ENCODE data around the gene LYRM4.

Gene LYRM4

DNA sequence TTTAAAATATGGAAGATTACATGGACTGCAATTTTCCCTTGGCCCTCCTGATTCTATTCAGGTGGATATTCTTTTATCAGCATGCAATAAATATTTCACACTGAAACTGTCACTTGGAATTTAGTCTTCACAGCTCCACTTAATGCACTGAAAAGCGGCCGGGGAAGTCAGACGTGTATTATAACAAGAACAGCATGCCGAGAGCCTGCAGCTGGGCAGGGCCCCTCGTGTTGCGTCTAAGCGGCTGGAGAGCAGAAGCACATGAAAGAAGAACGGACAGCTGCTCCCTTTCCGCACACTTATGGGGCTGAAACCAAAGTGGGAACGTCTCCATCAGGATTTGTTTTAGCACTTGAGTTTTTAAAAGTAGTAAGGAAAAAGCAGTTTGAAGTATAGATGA lies 57.2 kb downstream of the LYRM4 start:
- DNase-seq, result no peak

GRCh38 chr6:5202941-5203340 lies 57.8 kb downstream of the LYRM4 start:
- DNase-seq, result no peak

DNA sequence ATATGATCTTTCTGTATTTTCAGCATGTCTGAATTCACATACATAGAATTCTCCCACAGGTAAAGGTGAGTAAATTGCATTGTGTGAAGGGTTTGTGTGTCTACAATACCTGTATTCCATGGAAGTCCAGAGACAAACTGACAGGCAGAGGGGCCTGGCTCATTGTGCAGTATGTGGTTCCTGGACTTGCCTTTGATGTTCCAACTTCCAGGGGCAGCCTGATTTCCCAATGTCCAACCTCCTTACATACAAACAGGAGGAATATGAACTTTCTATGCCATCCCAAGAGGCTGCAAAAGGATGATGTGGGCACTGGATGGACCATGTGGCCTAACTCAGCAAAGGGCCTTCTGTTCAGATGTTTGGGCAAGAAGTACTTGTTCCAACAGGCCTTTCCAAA lies 58.5 kb downstream of the LYRM4 start:
- no peak for DNase-seq

DNA sequence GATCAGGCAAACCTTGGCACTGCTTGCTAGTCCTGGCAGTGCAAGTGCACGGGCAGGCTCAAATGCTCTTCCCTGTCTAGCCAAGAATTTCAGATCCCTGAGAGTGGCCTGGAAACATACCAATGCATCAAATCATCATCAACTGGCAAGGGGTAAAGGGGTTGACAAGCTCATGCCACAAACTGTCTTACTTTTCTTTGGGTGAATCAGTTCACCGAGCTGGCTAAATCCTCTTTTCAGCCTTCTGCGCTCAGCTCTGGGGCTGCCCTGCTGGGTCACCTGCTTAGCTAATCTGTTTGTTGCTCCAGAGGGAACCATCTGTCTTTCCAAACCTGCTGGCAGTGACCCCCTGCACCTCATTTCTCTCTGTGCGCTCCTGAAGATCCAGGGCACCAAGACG lies 59.5 kb downstream of the LYRM4 start:
- DNase-seq, result no peak

- DNase-seq, result no peak
Observed at GRCh38 chr6:5199702-5200101, 61.0 kb downstream of the LYRM4 start.

- DNase-seq, result no peak
Observed at GRCh38 chr6:5199283-5199682, 61.5 kb downstream of the LYRM4 start.

DNA sequence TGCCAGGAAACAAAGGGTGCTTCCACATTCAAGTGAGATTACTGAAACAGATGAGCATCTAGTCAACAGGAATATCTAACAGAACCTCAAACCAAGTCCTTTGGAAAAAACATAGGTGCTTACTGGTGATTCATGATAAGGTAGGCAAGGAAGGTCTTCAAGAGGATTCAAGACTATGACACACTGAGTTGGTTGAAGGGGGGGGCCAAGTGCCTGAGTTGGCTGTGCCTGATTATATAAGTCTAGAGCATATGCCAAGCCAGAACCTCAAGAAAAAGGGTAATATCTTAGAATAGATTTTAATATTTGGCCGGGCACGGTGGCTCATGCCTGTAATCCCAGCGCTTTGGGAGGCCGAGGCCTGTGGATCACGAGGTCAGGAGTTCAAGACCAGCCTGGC lies 63.7 kb downstream of the LYRM4 start:
- DNase-seq, result no peak

GRCh38 chr6:5192135-5192794 lies 68.5 kb downstream of the LYRM4 start:
- no peak for DNase-seq

GRCh38 chr6:5191722-5192121 lies 69.0 kb downstream of the LYRM4 start:
- no peak for DNase-seq

DNA sequence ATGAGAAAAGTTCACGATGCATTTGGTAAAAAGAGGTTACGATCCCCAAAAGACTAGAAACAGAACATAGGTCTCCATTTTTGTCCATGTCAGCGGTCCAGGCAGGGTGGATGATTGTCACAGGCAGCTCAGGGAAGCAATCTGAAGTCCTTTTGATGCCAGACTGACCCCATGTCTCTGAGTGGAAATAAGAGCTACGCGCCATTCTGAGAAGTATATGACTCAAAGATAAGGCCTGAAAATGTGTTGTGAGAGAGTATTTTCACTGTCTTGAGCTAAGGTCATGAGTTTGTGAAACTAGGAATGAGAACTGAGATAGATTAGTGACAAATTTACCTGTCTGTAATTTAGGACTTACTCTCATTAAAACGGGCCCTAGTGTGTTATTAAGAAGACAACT lies 69.5 kb downstream of the LYRM4 start:
- no peak for DNase-seq

DNA sequence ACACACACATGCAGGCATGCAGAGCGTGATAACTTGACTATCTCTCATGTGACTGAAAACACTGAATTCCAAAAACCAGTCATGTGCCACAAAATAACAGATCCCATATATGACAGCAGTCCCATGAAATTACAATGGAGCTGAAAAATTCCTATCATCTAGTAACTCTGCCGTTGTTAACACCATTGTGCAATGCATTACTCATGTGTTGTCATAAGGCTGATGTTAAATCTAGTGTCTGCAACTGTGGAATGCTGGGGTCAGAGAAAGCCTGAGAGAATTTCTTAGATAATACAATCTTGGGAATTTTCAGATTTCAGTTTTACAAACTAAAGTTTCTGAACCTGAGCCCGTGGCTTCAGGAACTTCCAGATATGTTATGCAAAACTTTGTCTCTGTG lies 70.2 kb downstream of the LYRM4 start:
- no peak for DNase-seq

DNA sequence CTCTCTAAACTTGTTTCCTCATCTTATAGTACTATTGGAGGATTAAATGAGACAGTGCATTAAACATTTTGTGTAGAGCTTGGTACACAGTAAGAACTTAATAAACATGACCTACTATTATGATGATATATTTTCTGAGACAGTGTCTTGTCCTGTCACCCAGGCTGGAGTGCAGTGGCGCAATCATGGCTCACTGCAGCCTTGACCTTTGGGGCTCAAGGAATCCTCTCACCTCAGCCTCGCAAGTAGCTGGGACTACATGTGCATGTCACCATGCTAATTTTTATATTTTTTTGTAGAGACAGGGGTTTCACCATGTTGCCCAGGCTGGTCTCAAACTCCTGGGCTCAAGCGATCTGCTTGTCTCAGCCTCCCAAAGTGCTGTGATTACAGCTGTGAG lies 72.1 kb downstream of the LYRM4 start:
- DNase-seq, result no peak

- no peak for DNase-seq
Observed at GRCh38 chr6:5184878-5185277, 75.9 kb downstream of the LYRM4 start.

DNA sequence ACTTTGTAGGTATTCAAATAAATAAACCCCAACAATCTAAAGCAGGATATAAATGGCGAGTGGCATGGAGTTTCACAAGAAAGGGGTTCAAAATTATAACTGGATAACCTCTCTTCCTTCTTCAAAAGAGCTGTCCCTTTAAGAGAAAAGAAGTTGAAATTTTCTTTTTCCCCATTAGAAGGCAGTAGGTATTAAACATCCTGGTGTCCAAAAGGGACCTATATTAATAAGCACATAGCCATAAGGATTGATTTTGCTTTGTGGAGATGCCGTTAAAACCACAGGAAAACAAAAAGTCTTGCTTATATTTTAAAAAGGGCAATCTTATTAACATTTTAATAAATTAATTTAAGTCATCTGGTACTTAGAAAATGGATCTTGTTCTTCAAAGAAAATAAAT lies 76.5 kb downstream of the LYRM4 start:
- peak in 1 of 2 experiments; percentile 29 for DNase-seq

GRCh38 chr6:5181510-5182317 lies 79.0 kb downstream of the LYRM4 start:
- peak; percentile 80 to 93 for DNase-seq

DNA sequence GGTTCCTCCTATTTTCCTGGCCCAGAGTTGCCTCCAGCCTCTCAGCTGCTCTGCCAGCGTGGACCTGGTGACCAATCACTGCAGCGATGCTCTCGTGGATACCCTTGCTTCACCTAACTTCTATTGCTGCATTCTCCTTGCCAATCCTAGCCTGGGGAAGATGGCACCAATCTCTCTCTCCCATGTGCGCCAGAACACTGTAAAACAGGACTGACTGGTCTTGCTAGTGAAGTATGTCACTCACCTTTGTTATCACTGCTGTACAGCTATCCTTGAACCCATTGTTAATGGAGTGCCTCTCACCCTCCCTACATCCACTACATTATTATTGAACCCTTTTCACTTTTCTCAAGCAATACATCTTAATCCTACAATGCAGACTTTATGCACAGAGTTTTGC lies 80.1 kb downstream of the LYRM4 start:
- DNase-seq, result no peak

DNA sequence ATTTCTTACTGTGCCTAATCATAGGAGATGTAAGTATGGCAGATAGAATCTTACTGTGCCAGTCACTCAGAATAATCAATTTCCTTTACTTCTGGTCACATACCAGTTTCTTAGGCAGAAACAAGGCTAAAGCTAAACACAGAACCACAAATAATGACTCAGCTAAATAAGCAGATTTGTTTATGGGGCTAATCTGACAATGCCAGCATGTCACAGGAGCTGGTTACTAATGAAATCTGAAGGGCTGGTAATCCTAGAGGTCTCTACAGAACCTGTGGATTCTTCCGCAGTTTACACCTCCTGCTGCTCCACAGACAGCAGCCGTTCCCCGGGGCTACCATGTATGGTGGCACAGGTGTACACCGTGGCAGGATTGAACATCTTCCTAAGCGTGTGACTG lies 80.8 kb downstream of the LYRM4 start:
- no peak for DNase-seq

- DNase-seq, result no peak
Observed at GRCh38 chr6:5178806-5179205, 81.9 kb downstream of the LYRM4 start.

GRCh38 chr6:5175635-5176034 lies 85.1 kb downstream of the LYRM4 start:
- DNase-seq, result no peak

- DNase-seq, result no peak
Observed at GRCh38 chr6:5174756-5175549, 85.8 kb downstream of the LYRM4 start.

DNA sequence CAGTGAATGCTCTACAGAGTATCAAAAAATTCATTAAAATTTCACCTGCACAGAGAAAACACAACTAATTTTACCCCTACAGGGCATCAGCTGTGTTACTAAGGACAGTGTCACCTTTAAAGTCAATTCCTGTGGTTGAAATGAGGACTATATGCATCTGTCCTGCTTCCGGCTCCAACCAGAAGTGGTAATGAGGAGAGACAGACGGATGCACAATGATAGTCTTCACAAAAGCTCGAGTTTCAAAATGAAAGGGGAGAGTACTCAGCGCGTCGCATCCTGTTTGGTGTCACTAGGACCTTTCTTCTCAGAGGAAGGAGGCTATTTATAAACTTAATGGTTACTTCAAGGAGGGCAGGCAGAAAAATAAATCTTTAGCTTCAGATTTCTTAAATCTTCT lies 86.5 kb downstream of the LYRM4 start:
- no peak for DNase-seq

GRCh38 chr6:5173810-5174209 lies 86.9 kb downstream of the LYRM4 start:
- no peak for DNase-seq

- DNase-seq, result no peak
Observed at GRCh38 chr6:5172897-5173474, 87.8 kb downstream of the LYRM4 start.

Measured in AML-193 (cell line).